Coronary artery (tissue), 2 donors: ENCODE measurements around the gene RBM23.

Source experiments
- DNase-seq: peaks from one replicate; pipeline ENCODE4 v3.0.0-alpha.2; 2017; ENCODE audit warnings: low spot score
- H3K27ac ChIP-seq, 2 donors: fragments of 200-600 bp; sonication (generic); one replicate each; pipeline ENCODE4 v1.5.1; 2016 to 2019
- H3K4me3 ChIP-seq: fragments of 200-600 bp; sonication (generic); 2 replicates; pipeline ENCODE4 v1.5.1; 2016; ENCODE audit warnings: mild to moderate bottlenecking, moderate library complexity
- TF ChIP-seq, protein P1 (sequence below): fragments of 200-600 bp; sonication (generic); IDR thresholded peaks from one replicate; pipeline ENCODE4 v1.5.1; 2019; ENCODE audit warnings: antibody characterized with exemption

RBM23 gene

DNA sequence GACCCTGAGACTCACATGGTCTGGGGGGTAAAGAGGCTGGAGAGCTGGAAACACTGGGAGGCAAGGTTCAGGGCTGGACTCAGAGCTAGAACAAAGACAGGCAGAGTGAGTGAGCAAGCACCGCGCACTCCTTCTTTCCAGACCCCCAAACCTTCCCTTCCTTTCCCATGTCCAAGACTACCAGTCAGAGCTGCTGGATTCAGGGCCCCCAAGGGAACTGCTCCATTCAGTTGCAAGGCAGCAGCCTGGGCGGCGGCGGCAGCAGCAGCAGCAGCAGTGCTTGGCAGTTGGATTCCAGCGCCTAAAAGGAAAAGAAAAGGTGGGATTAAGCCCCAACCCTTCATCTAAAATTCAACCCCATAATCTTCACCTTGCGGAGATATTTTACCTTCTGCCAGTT, 17.1 kb downstream of the RBM23 start:
- H3K27ac ChIP-seq, result no peak overlapping the region
- no peak overlapping the region for H3K4me3 ChIP-seq
- no peak for DNase-seq
- TF ChIP-seq, protein P1, sequence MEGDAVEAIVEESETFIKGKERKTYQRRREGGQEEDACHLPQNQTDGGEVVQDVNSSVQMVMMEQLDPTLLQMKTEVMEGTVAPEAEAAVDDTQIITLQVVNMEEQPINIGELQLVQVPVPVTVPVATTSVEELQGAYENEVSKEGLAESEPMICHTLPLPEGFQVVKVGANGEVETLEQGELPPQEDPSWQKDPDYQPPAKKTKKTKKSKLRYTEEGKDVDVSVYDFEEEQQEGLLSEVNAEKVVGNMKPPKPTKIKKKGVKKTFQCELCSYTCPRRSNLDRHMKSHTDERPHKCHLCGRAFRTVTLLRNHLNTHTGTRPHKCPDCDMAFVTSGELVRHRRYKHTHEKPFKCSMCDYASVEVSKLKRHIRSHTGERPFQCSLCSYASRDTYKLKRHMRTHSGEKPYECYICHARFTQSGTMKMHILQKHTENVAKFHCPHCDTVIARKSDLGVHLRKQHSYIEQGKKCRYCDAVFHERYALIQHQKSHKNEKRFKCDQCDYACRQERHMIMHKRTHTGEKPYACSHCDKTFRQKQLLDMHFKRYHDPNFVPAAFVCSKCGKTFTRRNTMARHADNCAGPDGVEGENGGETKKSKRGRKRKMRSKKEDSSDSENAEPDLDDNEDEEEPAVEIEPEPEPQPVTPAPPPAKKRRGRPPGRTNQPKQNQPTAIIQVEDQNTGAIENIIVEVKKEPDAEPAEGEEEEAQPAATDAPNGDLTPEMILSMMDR, result no peak

DNA sequence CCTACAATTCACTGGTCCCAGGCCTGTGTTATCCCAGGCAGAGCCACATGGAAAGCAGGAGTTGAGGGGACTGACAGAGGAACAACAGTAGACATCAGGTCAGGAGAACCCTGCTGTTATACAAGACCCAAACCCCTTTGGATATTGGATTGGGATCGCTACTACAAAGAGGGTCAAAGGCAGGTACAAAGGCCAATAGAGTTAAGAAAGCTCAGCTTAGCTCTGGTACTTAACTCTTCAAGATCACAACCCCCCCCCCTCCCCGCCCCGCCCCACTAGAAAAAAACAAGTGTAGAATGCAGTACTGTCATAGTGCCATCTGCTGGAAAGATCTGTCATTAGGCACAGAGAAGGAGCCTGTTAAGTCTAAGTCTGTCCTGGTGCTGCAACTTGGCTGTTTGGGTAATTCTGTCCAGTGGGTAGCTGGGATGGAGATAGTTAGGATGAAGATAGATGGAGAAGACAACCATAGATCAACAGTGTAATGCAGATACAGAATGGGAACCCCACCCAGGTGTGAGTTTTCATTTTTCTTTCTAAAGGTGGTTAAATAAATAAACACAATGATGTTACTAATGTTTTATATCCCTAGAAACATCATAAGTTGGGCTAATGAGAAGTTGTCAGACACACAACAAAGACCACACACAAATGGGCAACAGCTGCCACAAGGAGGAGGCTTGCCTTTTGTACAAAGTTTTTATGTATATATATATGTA, 18.7 kb downstream of the RBM23 start:
- peak overlapping the region in 1 of 2 donors; percentile 58 for H3K27ac ChIP-seq
- no peak overlapping the region for H3K4me3 ChIP-seq
- TF ChIP-seq, protein P1, result peak; percentile 49
- no peak for DNase-seq

DNA sequence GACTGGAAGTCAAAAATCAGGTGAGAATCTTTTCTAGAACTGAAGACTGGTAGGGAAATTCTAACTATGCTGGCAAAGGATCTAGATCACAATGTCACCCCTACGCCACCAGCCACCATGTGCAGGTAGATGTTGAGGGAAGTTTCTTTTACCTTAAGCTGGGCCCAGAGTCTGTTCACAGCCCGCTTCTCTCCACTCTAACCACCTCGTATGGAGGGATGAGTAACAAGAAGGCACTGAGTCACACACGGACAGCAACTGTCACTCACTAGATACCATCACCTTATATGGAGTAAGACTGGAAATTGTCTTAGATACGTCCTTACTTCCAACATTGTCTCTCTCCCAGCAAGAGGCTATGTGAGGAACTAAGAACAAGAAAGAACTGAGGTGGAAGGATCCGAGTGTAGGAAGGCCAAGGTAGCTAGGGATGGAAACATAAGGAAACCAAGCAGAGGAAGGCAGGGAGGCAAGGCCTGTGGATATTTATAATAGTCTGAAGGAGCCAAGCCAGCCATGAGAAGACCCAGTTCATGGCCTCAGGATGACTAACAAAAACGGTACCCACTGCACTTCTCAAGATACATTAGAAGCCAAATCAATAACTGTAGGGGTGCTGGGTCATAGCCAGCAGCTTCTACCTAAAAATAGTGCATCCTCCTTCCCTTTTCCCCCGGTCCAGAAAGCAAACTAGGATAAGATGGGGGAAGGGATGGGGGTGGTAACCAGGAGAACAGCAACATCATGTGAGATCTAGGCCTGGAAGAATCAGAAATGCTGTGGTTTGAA, 20.5 kb downstream of the RBM23 start:
- Histone ChIP-seq H3K27ac (no peak overlapping the region), H3K4me3 (no peak overlapping the region)
- DNase-seq, result no peak
- TF ChIP-seq, protein P1, result no peak

DNA sequence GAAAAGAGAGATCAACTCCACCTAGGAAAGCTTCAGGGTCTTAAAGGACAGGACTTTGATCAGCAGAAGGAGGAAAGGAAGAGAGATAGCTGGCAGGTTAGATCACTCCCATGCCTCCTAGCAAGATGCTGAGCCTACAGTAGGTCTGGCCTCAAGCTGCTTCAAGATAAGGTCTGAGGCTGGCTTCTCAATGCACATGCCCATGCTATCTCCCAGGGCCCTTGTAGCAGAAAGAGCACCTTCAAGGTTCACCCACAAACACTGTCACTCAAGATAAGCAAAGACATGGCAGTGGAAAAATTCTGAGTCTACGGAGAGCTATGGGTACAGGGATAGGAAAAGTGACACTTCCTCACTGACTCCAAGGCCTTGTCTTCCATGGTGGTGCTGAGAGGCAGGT, 21.6 kb downstream of the RBM23 start:
- H3K4me3 ChIP-seq, result no peak overlapping the region
- TF ChIP-seq, protein P1, result no peak
- H3K27ac ChIP-seq, result no peak overlapping the region
- DNase-seq, result no peak

DNA sequence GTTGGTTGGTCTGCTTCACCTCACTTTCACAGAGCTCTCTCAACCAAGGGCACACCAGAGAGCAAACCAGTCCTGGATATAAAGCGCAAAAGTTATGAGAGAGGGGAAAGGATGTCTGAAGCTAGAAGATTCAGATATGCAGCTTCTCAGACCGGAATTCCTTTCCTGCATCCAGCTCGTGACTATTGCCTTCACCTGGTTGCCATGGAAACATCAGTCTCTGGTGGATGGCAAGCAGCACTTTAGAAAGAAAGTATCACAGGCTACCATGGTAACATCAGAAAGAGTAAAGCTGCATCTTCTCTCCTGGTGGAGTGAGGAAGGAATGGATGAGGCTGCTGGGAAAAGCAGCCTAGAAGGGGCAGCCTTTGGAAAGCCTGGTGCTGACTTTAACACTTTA, 22.2 kb downstream of the RBM23 start:
- no peak overlapping the region for H3K4me3 ChIP-seq
- no peak for DNase-seq
- no peak overlapping the region for H3K27ac ChIP-seq
- TF ChIP-seq, protein P1, result no peak

DNA sequence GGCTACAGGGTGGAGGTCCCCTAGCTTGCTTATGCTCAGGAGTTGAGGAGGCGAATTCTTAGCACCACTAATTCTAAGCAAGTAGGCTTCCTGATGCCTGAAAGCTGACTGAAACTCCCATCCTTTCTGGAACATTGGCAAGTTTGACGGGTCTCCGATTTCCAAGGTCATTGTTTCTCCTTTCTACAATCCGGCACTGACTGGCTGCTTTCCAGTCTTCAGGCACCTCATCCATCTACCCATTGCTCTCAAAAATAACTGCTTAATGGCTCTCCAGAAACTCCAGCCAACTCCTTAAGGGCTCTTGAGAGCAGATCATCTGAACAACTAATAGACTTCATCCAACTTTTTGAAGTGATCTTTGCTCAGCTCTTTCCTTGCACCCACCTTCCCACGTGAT, 22.6 kb downstream of the RBM23 start:
- Histone ChIP-seq H3K4me3 (no peak overlapping the region), H3K27ac (no peak overlapping the region)
- TF ChIP-seq, protein P1, result no peak
- no peak for DNase-seq

DNA sequence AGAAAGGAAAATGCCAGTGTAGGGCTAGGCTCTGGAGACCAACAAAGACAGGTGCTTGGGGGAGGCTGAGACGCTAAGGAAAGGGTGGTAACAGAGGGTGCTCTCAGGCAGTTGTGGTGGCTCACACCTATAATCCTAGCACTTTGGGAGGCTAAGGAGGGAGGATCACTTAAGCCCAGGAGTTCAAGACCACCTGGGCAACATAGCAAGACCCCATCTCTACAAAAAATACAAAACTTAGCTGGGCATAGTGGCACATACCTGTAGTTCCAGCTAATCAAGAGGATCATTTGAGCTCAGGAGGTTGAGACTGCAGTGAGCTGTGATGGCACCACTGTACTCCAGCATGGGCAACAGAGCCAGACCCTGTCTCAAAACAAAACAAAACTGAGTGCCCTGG, 23.5 kb downstream of the RBM23 start:
- no peak overlapping the region for H3K4me3 ChIP-seq
- TF ChIP-seq, protein P1, result no peak
- H3K27ac ChIP-seq, result no peak overlapping the region
- DNase-seq, result no peak
